MM.1S (cell line): ENCODE results near the gene XRCC5.

Experiments used
- CTCF ChIP-seq: fragments of 300-600 bp; sonication (generic); IDR thresholded peaks from 2 replicates; pipeline ENCODE4 v1.5.1; 2016; ENCODE audit warnings: antibody characterized with exemption, low read length, mixed read lengths
- EZH2 ChIP-seq: fragments of 300-600 bp; sonication (generic); optimal IDR thresholded peaks from 2 replicates; pipeline ENCODE3; 2017; ENCODE audit warnings: low read depth, mild to moderate bottlenecking, antibody characterized with exemption, low read length, mixed read lengths

GRCh38 chr2:216234106-216234505, 125.0 kb downstream of the XRCC5 start:
- no peak for TF ChIP-seq CTCF
- TF ChIP-seq EZH2: no peak
